ENCODE data around the gene DIS3L2. TPM values are rescaled to one million over a fixed set of nuclear protein-coding genes. Genes with fewer than 3 reads are reported as not detected.

DIS3L2 gene, protein sequence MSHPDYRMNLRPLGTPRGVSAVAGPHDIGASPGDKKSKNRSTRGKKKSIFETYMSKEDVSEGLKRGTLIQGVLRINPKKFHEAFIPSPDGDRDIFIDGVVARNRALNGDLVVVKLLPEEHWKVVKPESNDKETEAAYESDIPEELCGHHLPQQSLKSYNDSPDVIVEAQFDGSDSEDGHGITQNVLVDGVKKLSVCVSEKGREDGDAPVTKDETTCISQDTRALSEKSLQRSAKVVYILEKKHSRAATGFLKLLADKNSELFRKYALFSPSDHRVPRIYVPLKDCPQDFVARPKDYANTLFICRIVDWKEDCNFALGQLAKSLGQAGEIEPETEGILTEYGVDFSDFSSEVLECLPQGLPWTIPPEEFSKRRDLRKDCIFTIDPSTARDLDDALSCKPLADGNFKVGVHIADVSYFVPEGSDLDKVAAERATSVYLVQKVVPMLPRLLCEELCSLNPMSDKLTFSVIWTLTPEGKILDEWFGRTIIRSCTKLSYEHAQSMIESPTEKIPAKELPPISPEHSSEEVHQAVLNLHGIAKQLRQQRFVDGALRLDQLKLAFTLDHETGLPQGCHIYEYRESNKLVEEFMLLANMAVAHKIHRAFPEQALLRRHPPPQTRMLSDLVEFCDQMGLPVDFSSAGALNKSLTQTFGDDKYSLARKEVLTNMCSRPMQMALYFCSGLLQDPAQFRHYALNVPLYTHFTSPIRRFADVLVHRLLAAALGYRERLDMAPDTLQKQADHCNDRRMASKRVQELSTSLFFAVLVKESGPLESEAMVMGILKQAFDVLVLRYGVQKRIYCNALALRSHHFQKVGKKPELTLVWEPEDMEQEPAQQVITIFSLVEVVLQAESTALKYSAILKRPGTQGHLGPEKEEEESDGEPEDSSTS
- 21.9 and 25.8 TPM in 2 replicates for total RNA-seq

DNA sequence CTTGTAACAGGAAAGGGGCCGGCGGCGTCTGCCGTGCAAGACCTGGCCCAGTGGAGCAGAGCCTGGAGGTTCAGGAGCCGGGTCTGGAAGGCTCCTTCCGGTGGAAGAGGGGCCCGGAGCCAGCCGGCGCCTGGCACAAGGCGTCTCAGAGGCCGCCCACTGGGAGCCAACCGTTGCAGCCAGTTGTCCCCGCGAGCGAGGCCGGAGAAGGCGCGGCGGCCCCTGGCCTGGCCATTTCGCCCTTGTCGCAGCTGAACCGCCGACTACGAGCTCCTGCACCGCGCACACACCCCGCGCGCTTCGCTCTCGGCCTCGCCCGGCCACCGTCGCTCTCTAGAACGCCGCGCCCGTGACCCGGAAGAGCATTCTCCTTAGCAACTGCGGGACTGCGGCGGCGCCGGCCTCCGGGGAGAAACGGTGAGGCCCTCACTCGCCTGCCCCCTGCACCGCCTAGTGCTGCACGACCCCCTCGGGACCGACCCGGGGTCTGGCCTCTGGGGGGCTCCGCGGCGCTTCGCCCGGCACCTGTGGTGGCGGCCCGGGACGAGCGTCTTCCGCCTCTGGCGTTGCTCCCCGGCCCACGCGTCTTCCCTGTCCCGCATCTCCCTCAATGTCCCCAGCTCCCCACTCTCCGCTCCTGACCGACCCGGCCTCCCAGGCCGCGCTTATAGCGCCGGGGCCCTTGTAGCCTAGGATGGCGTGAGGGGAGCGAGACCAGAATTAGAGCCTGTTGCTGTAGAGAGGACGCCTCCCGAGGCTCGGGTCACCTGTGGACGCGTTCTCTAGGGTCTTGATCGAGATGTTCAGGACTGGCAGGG lies at the start of gene DIS3L2:
DIS3L2 (plus strand) TSS at position 365 of the 818 bp plus-strand sequence. CDS start 53,215 bp downstream, outside the sequence.

DNA sequence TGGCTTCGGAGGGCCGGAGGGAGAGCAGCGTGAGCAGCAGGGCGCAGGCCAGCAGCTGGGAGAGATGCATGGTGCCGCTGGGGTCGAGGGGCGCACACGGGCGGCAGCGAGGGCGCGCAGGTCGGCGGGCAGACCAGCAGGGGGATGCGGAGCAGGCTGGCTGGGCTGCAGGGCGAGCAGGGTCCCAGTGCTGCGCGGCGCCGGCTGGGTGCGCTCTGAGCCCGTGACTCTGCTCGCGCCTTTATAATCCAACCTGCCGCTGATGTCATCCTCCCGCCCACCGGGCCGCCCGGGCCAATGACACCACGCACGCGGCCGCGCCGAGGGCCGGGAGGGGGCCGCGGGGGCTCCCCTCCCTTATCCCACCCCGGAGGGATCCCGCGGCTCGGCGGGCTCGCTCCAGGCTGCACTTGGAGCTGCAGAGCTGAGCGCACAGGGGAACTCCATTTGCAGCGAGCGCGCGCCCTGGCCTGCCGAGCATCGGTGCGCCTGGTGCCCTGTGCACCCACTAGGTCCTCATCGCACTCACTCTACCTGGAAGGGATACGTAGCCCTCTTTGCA lies 35.3 kb upstream of the DIS3L2 start, which contains the start of gene NPPC:
NPPC (minus strand) TSS at position 217 of the 562 bp plus-strand sequence; CDS start at position 70, 147 bp downstream.

DNA sequence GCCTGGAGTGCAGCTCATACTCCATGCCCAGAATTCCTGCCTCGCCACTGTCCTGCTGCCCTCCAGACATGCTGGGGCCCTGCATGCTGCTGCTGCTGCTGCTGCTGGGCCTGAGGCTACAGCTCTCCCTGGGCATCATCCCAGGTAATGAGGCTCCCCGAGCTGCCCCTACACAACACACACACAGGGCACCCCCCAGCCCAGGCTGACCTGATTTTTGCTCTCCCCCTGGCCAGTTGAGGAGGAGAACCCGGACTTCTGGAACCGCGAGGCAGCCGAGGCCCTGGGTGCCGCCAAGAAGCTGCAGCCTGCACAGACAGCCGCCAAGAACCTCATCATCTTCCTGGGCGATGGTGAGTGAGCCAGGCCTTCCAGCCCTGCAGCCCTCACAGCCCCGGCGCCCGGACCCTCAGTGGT lies 417.2 kb downstream of the DIS3L2 start, which contains the start of gene ALPP:
ALPP (plus strand) TSS at position 17 of the 417 bp plus-strand sequence; CDS start at position 69, 52 bp downstream.

Other genes with a start within 250 kb of the DIS3L2 start
- gene PDE6D, start 180.4 kb upstream of the DIS3L2 start, total RNA-seq: 14.4 and 19.5 TPM in 2 replicates
- gene COPS7B, start 175.3 kb upstream of the DIS3L2 start, total RNA-seq: 14.7 and 15.6 TPM in 2 replicates
- 1.3 TPM in 1 of 2 replicates, not detected in the other for gene NPPC, start 35.3 kb upstream of the DIS3L2 start, total RNA-seq

All from uterine smooth muscle cell (primary cell).